HG02623 (cell line): Measurements from ENCODE around the gene ALDH3A1.

Experiments used
- ATAC-seq: cut with Tn5 transposase; IDR thresholded peaks from one replicate; pipeline ENCODE4 v1.9.1; 2021; ENCODE audit warnings: moderate library complexity; ENCODE audit not compliant: unreplicated experiment

Gene ALDH3A1

DNA sequence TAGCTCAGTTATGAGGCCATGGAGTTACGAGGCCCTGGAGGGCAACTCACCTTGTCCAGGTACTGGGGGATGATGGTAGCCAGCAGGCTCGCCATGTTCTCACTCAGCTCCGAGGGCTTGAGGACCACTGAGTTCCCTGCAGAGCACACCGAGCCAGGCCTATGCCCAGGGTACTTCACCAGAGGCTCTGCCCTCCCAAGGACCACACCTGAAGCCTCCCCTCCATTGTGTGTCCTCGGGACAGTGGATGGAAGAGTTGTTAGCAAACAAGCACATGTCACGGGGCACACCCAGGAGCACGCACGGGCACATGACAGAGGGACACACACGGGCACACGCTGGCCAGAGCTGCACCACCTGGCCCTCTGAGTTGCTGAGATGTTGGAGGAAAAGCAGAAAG is 5.6 kb downstream of the ALDH3A1 start:
- ATAC-seq = no peak

DNA sequence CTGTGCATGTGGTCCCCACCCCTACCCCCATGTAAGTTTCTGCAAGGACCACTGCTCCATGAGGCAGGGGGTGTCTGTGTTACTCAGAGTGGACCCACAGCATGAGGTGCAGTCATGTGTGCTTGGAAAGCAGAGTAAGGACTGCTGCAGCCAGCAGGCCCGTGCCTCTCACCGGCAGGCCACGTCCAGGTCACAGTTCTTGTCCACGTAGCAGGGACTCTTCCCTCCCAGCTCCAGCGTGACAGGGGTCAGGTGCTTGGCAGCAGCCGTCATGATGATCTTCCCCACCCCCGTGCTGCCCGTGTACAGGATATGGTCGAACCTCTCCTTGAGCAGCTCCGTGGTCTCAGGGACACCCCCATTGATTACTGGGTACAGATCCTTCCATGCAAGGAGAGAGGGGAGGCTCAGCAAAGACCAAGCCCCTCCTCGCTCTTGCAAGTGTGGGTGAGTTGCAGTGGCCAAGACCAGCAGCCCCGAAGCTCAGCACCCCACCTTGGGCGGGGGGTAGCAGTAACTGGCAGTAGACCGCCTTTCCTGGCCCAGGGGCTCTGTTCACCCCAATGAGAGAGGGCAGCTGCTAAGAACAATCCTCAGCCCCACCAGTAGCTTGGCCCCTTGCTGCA is 6.2 kb downstream of the ALDH3A1 start:
- no peak for ATAC-seq

DNA sequence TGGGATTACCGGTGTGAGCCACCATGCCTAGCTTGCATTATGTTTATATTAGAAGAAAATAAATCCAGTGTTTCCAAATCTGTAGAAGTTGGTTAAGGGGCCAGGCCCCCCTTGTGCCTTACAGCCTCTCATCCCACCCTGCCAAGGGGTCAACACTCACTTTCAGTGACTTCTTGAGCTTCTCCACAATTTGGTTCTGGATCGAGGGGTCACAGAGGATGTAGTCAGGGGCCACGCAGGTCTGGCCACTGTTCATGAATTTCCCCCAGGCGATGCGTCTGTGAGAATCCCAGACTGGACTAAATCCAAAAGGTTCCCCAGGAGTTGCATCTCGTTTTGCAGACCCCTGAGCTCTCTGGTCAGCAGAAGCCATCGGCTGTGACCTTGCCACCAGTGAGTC is 7.2 kb downstream of the ALDH3A1 start:
- no peak for ATAC-seq

DNA sequence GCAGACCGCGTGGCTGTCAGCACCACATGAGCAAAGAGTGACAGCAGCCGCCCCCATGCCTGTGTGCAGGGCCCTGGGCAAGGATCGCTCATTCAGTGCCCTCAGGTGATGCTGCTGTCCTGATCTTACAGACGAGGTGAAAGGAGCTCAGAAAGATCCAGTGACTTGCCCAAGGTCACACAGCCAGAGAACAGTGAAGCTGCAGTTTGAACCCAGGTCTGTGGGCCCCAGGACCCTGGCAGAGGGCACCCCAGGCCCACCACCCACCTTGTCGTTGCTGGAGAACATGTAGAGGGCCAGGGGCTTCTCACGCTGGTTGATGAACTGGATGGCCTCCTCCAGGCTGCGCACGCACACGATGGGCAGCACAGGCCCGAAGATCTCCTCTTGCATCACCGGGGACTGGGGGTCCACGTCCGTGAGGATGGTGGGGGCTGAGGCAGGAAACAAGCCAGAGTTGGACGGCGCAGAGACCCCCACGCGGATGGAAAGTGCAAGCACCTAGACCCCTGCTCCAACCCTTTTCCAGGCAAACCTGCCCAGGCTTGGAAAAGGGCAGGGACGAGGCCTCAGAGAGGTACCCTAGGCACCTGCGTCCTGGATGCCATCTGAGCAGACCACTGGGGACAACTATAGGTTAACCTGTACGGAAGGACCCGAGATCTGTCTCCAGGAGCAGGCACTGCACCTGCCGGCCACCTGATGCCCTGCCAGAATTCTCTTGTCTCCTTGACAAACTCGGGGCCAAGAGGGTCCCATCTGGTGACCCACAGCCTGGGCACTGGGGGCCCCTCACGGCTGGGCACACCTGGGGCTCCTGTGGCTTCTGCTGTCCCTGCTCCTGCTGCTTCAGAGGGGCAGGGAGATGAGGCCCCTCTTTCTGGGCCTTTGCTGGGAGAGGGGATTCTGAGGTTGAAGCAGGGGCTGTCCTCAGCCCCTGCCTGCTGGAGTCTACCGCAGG is 8.6 kb downstream of the ALDH3A1 start:
- ATAC-seq = no peak

DNA sequence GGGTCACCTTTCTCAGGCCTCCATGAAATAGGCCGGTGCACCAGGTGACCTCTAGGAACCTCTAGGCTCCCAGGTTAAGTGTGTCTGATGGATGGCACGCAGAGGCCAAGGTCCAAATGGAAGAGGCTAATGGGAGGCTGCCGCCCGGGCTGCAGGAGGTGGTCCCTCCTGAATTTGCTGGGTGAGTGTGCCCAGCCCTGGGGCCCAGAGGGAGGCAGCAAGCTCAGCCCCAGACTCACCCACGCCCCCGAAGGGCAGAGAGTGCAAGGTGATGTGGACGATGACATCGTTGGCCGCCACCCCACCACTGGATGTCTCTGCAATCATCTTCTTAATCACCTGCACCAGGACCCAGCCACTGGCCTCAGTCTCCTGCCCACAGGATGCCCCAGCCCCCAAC is 9.3 kb downstream of the ALDH3A1 start:
- ATAC-seq = no peak

DNA sequence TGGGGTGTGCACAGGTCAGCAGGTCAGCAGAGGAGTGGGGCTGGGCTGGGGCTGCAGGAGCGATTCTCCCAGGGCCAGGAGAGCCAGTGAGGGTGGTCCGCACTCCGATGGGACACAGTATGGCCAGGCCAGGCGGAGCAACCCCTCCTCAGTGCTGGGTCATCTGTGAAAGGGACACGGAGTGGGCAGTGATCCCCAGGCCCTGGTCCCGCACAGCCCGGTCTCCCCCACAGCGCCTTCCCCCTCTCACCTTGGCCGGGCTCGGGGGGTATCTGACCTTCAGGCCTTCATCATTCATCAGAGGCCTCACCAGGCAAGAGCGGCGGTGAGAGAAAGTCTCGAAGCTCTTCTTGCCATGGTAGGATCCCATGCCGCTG is 10.0 kb downstream of the ALDH3A1 start:
- ATAC-seq = no peak

DNA sequence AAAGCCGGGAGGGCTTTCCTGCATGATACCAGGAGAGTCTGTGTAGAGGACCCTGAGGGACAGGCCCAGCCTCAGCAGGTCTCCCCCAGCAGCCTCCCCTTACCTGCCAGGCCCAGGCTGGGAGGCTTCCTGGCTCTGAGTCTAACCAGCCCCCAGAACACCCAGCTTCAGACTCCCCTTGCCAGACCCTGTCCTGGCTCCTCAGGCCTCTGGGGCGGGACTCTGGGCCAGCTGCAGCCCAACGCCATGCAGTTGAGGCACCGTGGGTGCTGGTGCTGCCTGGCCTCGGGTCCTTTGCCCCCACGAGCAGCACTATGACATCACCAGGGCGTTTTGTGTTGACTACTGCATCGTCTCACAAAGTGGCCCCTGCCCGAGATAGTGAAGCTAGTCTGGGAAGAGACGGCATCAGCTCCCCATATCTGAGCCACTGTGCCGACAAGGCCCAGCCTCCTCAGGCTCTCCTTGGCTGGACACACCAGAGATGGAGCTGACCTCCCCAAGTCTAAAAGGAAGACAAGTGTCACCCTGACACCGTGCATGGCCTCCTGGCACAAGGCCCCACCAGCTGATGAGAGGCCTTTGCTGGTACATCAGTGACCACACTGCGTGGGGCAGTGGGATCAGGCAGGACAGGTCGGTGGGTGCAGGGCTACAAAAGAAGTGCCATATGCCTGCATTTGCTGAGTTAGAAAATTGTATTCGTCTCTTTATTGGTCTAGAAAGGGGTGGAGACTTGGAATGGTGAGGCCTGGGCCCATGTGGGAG is 10.6 kb downstream of the ALDH3A1 start:
- no peak for ATAC-seq

DNA sequence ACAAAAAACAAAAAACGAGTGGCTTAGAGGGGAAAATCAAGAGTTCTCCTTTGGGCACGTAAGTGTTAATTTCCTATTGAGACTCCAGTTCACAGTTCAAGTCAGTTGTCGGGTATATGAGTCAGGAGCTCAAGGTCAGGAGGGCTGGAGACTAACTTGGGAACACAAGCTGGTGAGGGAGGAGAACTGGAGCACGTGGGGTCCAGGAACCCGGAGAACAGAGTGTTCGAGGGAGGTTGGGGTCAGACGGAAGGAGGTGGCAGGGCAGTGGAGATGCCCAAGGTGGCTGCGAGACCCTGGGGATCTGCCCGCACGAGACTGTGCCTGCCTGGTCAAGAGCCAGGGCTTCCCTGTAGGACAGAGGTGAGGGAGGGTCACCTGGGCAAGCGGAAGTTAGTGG is 12.0 kb downstream of the ALDH3A1 start:
- no peak for ATAC-seq

DNA sequence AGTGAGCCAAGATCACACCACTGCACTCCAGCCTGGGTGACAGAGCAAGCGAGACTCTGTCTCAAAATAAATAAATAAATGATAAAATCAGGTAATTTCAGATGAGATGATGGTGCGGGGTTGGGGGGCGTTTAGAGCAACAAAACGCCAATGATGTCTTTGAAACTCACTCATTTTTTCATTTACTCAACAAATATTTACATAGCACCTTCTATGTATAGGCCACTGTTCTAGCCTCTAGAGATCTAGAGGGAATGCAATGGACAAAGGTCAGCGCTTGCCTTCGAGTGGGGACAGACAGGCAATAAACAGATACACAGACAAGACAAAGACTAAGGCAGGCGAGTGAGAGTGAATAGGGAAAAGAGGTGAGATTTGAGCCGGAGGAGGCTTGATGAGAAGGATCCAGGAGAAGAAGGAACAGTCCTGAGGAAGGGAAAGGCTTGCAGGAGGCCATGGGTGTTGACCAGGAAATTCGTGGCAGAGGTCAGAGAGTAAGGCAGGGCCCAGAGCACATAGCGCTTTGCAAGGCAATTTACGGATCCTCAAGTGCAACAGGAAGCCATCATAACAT is 14.1 kb downstream of the ALDH3A1 start:
- no peak for ATAC-seq

DNA sequence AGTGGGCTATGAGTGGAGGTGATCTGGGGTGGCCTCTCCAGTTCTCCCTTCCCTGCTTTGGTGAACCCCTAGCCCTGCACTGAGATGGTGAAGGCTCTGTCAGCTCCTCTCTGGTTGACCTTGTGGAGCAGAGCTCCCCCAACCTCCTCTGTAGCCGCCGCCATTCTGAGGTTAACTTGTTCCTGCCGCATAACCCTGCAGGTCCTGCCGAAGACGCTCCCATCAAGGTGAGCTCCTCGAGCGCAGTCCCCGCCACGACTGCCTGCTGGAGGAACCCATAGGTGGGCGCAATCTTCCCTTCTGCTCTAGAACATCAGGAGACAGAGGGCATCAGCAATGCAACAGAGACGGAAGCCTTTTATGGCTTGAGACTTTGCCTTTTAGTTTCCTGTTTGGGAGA is 16.5 kb downstream of the ALDH3A1 start:
- ATAC-seq = no peak

DNA sequence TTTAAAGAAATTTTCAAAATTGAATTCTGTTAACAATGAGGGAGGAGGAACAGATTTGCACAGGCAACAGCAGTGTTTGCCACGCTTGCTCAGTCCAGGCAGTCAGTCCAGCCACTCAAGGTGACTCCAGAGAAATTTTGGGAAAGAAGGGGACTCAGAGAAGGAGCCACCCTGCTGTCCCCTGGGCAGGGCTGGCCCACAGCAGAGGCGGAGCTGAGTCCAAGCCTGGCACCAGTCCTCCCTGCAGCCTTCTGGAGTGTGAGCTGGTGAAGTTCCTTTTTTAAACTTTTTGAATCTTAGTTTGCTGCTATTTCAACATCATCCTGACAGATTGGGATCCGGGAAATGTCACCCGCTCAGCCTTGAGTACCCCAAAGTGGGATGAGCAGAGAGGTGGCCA is 17.3 kb downstream of the ALDH3A1 start:
- no peak for ATAC-seq

DNA sequence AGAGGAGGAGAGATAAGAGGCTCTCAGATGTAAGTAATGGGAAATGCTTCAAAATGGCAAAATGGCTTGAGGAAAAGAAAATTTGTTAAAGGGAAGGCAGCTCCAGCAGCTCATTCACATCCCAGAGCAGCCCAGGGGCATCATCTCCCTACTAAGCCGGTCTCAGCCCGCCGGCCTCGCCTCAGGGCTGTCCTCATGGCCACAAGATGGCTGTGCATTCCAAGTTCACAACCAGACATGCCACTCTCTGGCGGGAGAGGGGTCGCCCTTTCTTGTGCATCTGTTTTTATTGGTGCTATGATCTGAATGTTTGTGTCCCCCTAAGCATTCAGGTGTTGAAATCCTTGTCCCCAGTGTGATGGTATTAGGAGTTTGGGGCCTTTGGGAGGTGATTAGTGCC is 18.2 kb downstream of the ALDH3A1 start:
- ATAC-seq = no peak

DNA sequence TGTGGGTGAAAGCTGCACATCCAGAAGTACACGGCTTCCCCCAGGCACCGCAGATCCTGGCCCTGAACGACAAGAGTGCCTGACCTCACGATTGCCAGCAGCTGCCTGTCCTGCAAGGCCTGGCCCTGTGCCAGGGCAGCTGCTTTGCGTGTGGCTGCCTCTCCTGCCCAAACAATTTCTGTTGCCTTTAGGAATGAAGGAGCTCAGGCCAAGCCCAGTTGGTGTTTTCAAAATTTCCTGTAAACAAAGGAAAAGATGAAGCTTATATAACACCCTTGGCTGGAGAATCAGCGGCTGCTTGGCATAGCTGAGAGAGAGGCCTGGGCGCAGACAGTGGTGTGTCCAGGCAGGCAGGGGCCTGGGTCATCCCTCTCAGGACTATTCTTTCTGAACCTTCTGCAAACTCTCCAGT is 20.0 kb downstream of the ALDH3A1 start:
- ATAC-seq = no peak

DNA sequence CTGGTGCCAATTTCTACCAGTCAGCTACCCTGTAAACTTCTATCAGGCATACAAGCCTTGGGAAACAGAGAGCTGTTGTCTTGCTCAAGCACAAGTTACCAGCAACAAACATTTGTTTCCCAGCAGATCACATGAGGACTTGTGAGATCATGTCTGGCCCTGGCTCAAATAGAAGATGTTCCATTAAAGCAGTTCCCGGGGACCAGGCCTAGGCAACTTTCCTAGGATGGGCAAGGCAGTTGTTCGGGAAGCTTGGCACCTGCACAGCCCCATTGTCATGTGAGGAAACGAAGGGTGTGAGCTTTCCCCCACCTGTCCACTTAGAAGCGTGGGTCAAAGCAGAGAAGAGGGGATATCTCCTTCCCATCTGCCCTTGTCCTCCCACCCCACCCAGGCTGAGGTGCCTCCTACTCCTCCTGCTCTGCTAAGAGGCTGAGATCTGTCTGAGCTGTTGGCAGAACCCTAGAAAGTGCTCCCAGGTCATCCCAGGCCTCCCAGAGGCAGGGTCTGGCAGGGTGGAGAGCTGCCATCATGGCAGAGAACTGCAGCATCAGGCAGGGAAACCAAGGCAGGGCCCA is 20.5 kb downstream of the ALDH3A1 start:
- no peak for ATAC-seq

DNA sequence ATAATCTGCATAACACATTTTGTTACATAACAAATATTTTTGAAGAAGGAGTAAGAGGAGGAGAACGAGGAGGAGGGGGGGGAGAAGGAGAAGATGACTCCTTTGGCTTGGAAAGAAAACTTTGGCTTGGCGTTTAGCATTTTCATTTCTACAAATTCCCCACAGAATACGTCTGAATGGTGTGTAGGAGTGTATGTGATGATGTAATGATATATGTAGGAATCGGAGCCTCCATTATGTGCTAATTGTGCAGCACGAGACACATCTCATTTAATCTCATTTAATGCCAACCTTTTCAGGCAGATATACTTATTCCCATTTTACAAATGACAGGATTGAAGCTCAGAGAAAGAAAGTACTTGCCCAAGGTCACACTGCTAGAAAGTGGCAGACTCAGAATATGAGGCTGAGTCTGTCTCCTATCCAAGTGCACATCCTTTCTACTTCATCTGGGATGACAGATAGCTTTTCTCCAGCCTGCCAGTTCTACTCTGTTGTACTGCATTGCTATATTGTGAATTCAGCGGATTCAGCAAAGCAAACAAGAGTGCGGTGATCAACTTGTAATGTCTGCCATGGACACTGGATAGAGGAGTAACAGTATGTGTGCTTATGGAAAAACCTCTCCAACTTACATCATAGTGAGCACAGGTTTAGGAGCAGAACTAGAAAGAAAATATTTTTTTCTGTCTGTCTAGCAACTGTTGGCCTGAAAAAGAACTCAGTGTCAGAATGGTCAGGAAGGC is 21.3 kb downstream of the ALDH3A1 start:
- ATAC-seq = no peak

DNA sequence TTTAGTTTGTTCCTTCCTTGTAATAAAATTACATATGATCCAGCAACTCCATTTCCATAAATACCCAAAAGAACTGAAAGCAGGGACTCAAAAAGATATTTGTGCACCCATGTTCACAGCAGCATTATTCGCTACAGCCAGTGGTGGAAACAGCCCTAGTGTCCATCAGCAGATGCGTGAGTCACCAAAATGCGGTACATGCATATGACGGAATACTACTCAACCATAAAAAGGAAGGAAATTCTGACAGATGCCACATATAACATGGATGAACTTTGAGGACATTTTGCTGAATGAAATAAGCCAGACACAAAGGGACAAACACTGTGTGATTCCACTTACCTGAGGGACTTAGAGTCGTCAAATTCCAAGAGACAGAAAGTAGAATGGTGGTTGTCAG is 22.6 kb downstream of the ALDH3A1 start:
- ATAC-seq = no peak

DNA sequence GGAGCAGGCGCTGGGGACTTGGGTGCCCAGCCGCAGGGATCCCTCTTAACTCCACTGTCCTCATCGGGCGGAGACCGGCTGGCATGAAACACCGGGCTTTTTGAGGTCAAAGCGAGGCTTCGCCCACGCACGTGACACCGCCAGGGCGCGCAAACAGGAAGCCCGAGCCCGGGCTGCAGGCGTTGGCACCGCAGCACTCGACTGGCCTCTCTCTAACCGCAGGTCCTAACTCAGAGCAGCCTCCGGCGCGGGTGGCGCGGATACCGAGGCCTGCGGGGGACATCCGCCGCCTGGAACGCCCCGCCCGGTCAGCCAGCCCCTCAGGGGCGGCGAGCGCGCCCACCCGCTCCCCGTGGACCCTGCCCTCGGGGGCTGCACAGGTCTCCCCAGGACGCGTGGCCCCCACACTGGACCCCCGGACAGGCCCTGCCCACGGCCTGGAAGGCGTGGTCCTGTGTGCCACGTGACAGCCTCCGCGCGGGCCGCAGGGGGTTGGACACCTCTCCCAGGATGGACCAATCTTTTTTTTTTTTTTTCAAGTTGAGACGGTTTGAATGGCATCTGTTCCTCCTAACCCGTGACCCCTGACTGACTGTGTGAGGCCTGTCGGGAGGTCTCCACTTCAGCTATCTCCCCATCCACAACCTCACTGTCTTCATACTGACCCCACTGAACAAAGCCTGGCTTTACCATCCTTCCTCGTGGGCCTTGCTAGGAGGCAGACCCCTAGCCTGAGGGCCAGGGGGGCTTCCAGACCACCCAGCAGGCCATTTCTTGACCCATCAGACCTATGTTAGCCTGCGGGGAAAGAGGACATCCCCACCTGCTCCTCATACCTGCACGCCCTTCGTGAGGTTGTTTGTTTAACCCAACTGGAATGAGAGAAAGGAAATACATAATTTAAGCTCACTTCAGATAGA is 23.3 kb downstream of the ALDH3A1 start:
- no peak for ATAC-seq

DNA sequence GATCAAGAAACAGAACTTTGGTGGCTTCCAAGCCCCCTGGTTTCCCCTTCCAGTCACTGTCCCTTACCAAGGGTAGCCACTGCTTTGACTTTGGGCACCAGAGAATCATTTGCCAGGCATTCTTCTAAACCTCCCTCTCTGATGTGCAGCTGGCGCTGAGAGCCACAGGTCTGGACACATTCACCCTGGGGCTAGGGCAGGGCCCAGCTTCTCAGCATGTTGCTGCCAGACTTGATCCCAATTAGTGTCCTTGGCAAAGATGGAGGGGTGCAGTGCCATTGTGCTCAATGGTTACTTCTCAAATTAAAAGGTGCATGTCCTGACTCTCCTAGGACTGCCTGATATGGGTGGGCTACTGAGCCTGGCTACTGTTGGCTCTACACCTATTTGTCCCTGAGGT is 24.1 kb downstream of the ALDH3A1 start:
- no peak for ATAC-seq
